Coronary artery (tissue), 2 donors: Measurements from ENCODE around the gene ARHGAP9.

Experiments
- DNase-seq: peaks from one replicate; pipeline ENCODE4 v3.0.0-alpha.2; 2017; ENCODE audit warnings: low spot score
- H3K27ac ChIP-seq, 2 donors: fragments of 200-600 bp; sonication (generic); one replicate each; pipeline ENCODE4 v1.5.1; 2016 to 2019
- H3K4me3 ChIP-seq: fragments of 200-600 bp; sonication (generic); 2 replicates; pipeline ENCODE4 v1.5.1; 2016; ENCODE audit warnings: mild to moderate bottlenecking, moderate library complexity
- CTCF ChIP-seq: fragments of 200-600 bp; sonication (generic); IDR thresholded peaks from one replicate; pipeline ENCODE4 v1.5.1; 2019; ENCODE audit warnings: antibody characterized with exemption

Gene ARHGAP9

GRCh38 chr12:57474430-57474829 lies 5.2 kb downstream of the ARHGAP9 start:
- Histone ChIP-seq H3K27ac (no peak overlapping the region), H3K4me3 (no peak overlapping the region)
- no peak for TF ChIP-seq CTCF
- no peak for DNase-seq

DNA sequence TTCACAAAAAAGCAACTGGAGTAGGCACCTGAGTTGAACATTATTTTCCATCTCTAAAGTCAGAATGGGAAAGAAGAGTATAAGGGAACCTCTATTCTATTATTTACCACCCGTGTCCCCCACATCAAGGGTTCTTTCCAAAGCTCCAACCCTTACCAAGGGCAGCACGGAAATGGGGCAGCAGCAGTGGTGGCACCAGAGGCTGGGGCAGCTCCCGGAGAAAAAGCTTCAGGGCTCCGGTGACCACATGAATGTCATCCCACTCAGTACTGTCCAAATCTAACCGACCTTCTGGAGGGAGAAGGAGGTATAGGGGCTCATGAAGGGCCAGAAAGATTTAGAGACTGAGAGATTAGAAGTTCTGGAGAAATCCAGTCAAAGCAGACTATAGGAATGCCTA lies 5.8 kb downstream of the ARHGAP9 start:
- Histone ChIP-seq H3K4me3 (no peak overlapping the region), H3K27ac (no peak overlapping the region)
- TF ChIP-seq CTCF, result no peak
- DNase-seq, result no peak

- Histone ChIP-seq H3K4me3 (no peak overlapping the region), H3K27ac (no peak overlapping the region)
- DNase-seq, result no peak
- no peak for TF ChIP-seq CTCF
Measured at GRCh38 chr12:57473392-57473791, 6.3 kb downstream of the ARHGAP9 start.

GRCh38 chr12:57472391-57472790 lies 7.3 kb downstream of the ARHGAP9 start:
- no peak for DNase-seq
- H3K27ac ChIP-seq, result no peak overlapping the region
- TF ChIP-seq CTCF, result no peak
- no peak overlapping the region for H3K4me3 ChIP-seq

DNA sequence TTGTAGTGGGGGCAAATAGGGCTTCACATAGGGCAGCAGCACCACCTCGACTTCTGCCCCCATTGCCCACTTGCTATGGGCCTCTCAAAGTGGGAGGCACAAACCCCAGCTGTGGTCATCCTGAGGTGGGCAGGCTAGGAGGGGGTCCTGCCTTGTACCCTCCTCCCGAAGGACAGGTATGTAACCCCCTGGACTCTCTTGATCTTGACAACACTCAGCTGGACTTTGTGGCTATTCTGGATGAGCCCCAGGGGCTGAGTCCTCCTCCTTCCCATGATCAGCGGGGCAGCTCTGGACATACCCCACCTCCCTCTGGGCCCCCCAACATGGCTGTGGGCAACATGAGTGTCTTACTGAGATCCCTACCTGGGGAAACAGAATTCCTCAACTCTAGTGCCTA lies 8.0 kb downstream of the ARHGAP9 start:
- Histone ChIP-seq H3K4me3 (no peak overlapping the region), H3K27ac (no peak overlapping the region)
- DNase-seq, result no peak
- TF ChIP-seq CTCF, result no peak

DNA sequence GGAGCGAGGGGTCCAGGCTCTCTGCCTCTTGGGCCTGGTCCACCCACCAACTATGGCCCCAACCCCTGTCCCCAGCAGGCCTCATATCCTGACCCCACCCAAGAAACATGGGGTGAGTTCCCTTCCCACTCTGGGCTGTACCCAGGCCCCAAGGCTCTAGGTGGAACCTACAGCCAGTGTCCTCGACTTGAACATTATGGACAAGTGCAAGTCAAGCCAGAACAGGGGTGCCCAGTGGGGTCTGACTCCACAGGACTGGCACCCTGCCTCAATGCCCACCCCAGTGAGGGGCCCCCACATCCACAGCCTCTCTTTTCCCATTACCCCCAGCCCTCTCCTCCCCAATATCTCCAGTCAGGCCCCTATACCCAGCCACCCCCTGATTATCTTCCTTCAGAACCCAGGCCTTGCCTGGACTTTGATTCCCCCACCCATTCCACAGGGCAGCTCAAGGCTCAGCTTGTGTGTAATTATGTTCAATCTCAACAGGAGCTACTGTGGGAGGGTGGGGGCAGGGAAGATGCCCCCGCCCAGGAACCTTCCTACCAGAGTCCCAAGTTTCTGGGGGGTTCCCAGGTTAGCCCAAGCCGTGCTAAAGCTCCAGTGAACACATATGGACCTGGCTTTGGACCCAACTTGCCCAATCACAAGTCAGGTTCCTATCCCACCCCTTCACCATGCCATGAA lies 8.6 kb downstream of the ARHGAP9 start:
- no peak for TF ChIP-seq CTCF
- H3K27ac ChIP-seq, result no peak overlapping the region
- no peak for DNase-seq
- H3K4me3 ChIP-seq, result no peak overlapping the region

DNA sequence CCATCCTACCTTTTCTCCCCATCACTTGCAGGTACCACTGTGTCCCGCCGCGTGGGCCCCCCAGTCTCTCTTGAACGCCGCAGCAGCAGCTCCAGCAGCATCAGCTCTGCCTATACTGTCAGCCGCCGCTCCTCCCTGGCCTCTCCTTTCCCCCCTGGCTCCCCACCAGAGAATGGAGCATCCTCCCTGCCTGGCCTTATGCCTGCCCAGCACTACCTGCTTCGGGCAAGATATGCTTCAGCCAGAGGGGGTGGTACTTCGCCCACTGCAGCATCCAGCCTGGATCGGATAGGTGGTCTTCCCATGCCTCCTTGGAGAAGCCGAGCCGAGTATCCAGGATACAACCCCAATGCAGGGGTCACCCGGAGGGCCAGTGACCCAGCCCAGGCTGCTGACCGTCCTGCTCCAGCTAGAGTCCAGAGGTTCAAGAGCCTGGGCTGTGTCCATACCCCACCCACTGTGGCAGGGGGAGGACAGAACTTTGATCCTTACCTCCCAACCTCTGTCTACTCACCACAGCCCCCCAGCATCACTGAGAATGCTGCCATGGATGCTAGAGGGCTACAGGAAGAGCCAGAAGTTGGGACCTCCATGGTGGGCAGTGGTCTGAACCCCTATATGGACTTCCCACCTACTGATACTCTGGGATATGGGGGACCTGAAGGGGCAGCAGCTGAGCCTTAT lies 9.2 kb downstream of the ARHGAP9 start:
- no peak for DNase-seq
- no peak for TF ChIP-seq CTCF
- H3K27ac ChIP-seq, result no peak overlapping the region
- H3K4me3 ChIP-seq, result no peak overlapping the region
